ENCODE measurements around the gene KEL.

- TF ChIP-seq JUND (IDR thresholded peaks at IDR 0.05) (no peak), CTCF (IDR thresholded peaks at IDR 0.05; ENCODE audit: low read depth, low read length, missing input control) (no peak), YY1 (IDR thresholded peaks at IDR 0.05) (no peak), REST (IDR thresholded peaks at IDR 0.05) (no peak), ATF3 (IDR thresholded peaks at IDR 0.05) (no peak), RAD21 (IDR thresholded peaks at IDR 0.05) (no peak), GABPA (IDR thresholded peaks at IDR 0.05 in 1 of 2, conservative IDR thresholded peaks at IDR 0.05 in 1 of 2) (no peak), SP1 (IDR thresholded peaks at IDR 0.05) (no peak), NR2F2 (IDR thresholded peaks at IDR 0.05) (no peak)
Measured at GRCh38 chr7:142940966-142941535, 21.1 kb downstream of the KEL start.

Measured in liver (tissue), 3 donors.